ENCODE measurements around the gene ISOC2. TPM values are rescaled to one million over a fixed set of nuclear protein-coding genes. Genes with fewer than 3 reads are reported as not detected.

ISOC2 gene
- total RNA-seq, 1 donor from 2014 or later: 24.9 TPM

DNA sequence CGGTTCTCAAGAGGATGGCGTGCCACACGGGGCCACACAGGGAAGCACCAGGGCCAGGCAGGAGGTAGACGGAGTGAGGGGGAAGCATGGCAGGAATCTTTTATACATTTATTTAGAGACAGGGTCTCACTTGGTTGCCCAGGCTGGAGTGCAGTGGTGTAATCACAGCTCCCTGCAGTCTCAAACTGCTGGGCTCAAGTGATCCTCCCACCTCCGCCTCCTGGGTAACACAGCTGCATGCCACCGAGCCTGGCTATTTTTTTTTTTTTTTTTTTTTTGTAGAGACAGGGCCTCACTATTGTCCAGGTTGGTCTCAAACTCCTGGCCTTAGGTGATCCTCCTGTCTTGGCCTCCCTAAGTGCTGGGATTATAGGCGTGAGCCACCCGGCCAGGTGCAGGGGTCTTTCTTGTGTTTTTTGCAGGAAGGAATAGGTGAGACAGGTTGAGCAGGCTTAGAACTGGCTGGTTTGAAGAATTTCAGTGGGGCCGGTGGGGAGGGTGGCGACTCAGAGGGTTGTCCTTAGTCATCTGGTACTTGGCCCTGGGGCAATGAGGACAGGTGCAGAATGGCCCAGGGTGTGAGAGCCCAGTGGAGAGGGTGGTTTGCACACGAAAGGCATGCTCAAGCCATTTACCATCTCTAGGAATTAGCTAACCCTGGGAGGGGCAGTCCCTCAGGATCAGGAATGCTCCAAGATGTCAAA, 34.4 kb upstream of the ISOC2 start:
- H3K4me3 Mint-ChIP-seq (ENCODE audit: unreplicated experiment): peak overlapping the region; percentile 76
- peaks cover 10% of the 10 kb centered on the region for H3K4me1 Mint-ChIP-seq (ENCODE audit: low read depth, unreplicated experiment)
- peak overlapping the region; percentile 62 for H3K27ac Mint-ChIP-seq (ENCODE audit: unreplicated experiment)
- no peaks in the 10 kb centered on the region for H3K36me3 Mint-ChIP-seq (ENCODE audit: unreplicated experiment)
- DNase-seq: no peak
- H3K27me3 Mint-ChIP-seq (ENCODE audit: unreplicated experiment): peaks cover 13% of the 10 kb centered on the region
- H3K9me3 Mint-ChIP-seq (ENCODE audit: unreplicated experiment): peaks cover 7% of the 10 kb centered on the region
- TF ChIP-seq CTCF (IDR thresholded peaks at IDR 0.05; ENCODE audit: partially characterized antibody, unreplicated experiment): no peak

- H3K4me3 Mint-ChIP-seq (ENCODE audit: unreplicated experiment): no peak overlapping the region
- no peak overlapping the region for H3K27ac Mint-ChIP-seq (ENCODE audit: unreplicated experiment)
- no peaks in the 10 kb centered on the region for H3K36me3 Mint-ChIP-seq (ENCODE audit: unreplicated experiment)
- H3K27me3 Mint-ChIP-seq (ENCODE audit: unreplicated experiment): peaks cover 10% of the 10 kb centered on the region
- no peak for TF ChIP-seq CTCF (IDR thresholded peaks at IDR 0.05; ENCODE audit: partially characterized antibody, unreplicated experiment)
- DNase-seq: no peak
- H3K9me3 Mint-ChIP-seq (ENCODE audit: unreplicated experiment): peaks cover 7% of the 10 kb centered on the region
- H3K4me1 Mint-ChIP-seq (ENCODE audit: low read depth, unreplicated experiment): peaks cover 10% of the 10 kb centered on the region
Observed at GRCh38 chr19:55494172-55494761, 32.8 kb upstream of the ISOC2 start.

- DNase-seq: no peak
- Mint-ChIP-seq H3K9me3 (ENCODE audit: unreplicated experiment) (peaks cover 7% of the 10 kb centered on the region), H3K4me3 (ENCODE audit: unreplicated experiment) (no peak overlapping the region), H3K4me1 (ENCODE audit: low read depth, unreplicated experiment) (peaks cover 10% of the 10 kb centered on the region), H3K27ac (ENCODE audit: unreplicated experiment) (no peak overlapping the region), H3K27me3 (ENCODE audit: unreplicated experiment) (peaks cover 10% of the 10 kb centered on the region), H3K36me3 (ENCODE audit: unreplicated experiment) (no peaks in the 10 kb centered on the region)
- TF ChIP-seq CTCF (IDR thresholded peaks at IDR 0.05; ENCODE audit: partially characterized antibody, unreplicated experiment): no peak
Observed at GRCh38 chr19:55493645-55494171, 32.3 kb upstream of the ISOC2 start.

GRCh38 chr19:55493052-55493644, 31.7 kb upstream of the ISOC2 start:
- Mint-ChIP-seq H3K36me3 (ENCODE audit: unreplicated experiment) (no peaks in the 10 kb centered on the region), H3K9me3 (ENCODE audit: unreplicated experiment) (peaks cover 7% of the 10 kb centered on the region), H3K4me3 (ENCODE audit: unreplicated experiment) (no peak overlapping the region), H3K4me1 (ENCODE audit: low read depth, unreplicated experiment) (peaks cover 10% of the 10 kb centered on the region), H3K27me3 (ENCODE audit: unreplicated experiment) (peaks cover 10% of the 10 kb centered on the region), H3K27ac (ENCODE audit: unreplicated experiment) (no peak overlapping the region)
- TF ChIP-seq CTCF (IDR thresholded peaks at IDR 0.05; ENCODE audit: partially characterized antibody, unreplicated experiment): no peak
- no peak for DNase-seq
